ENCODE results near the gene NUP58. TPM values are rescaled to one million over a fixed set of nuclear protein-coding genes. Genes with fewer than 3 reads are reported as not detected.
A peak's percentile ranks its signal among the peaks of the same experiment; 100 is the strongest.

Gene NUP58
- 101 TPM in 2 replicates for total RNA-seq (2021)
- Bru-seq, nascent RNA, result percentile 98 among the genes with signal in this experiment
- percentile 98 among the genes with signal in this experiment for BruChase-seq, experiment 1, labeled RNA remaining after a 2-hour chase
- percentile 95 among the genes with signal in this experiment for BruChase-seq, experiment 2, labeled RNA remaining after a 6-hour chase
- long read RNA-seq, full-length matches to known transcripts, result 64 of 131 reads
- long read RNA-seq, partial matches to known transcripts, result 7 of 131 reads
- long read RNA-seq, other reads (novel, unspliced or antisense), result 60 of 131 reads

- TF ChIP-seq CTCF (conservative IDR thresholded peaks at IDR 0.05; ENCODE audit: low read depth, low read length), result no peak
- TF ChIP-seq EZH2 (IDR thresholded peaks at IDR 0.05; ENCODE audit: borderline replicate concordance, low read depth, low read length, poor library complexity, severe bottlenecking), result no peak
- H3K36me3 ChIP-seq (ENCODE audit: insufficient read depth, low read length, poor library complexity, severe bottlenecking), result peaks cover 26% of the 10 kb centered on the region
- ChIA-PET POLR2A (ENCODE audit: low non-redundant PET) (interaction anchor here (0.7 kb wide), 1 partner anchor 44 kb away, joined by 17 read pairs; no protein-coding TSS in a partner anchor), CTCF (no interaction called here)
- no peaks in the 10 kb centered on the region for H3K9me3 ChIP-seq (ENCODE audit: low read depth, low read length, poor library complexity, severe bottlenecking)
- peak within 1 kb of the TSS; percentile 91 for H3K27ac ChIP-seq (ENCODE audit: low read depth, low read length, poor library complexity, severe bottlenecking)
- H3K27me3 ChIP-seq (replicated peaks; ENCODE audit: insufficient read depth, low read depth, low read length, poor library complexity), result no peaks in the 10 kb centered on the region
- intact Hi-C loops (cut with micrococcal nuclease; ENCODE audit: unreplicated experiment), result loop anchor here (5.0 kb wide), 1 partner anchor 129 kb away; the partner anchor contains the start of gene AMER2
- peaks cover 12% of the 10 kb centered on the region for H3K4me1 ChIP-seq (ENCODE audit: insufficient read depth, low read length, poor library complexity, severe bottlenecking)
- peak within 1 kb of the TSS; percentile 79 for H3K4me3 ChIP-seq (ENCODE audit: low read depth, low read length, poor library complexity, severe bottlenecking)
- no TSS peak for BruUV-seq (replicated peaks)
- DNase-seq (ENCODE audit: low spot score), result peak; percentile 97
Measured at GRCh38 chr13:25301347-25302113, at the start of gene NUP58. NUP58 (plus strand) TSS chr13:25301625; CDS start chr13:25301774, 149 bp downstream.

DNA sequence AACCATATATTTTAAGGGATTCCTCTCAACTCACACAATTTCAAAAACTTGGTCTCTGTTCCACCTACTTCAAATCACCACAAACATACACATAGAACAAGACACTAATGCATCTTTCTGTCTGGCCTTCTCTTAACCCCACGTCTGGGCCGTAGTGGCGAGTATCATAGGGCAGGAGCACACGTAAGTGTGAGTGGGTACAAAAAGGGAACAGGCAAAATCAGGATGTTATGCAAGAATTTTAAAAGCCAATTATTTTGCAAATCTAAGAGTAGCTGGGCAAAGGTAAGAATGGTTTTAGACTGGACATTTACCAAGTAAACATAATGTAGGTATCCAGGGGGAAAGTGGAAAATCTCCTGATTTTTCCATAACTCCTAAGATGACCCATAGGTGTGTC is 49.2 kb upstream of the NUP58 start:
- H3K4me3 ChIP-seq (ENCODE audit: low read depth, low read length, poor library complexity, severe bottlenecking), result no peak overlapping the region
- intact Hi-C loops (cut with micrococcal nuclease; ENCODE audit: unreplicated experiment), result no loop called here
- peaks cover 22% of the 10 kb centered on the region for H3K4me1 ChIP-seq (ENCODE audit: insufficient read depth, low read length, poor library complexity, severe bottlenecking)
- POLR2A ChIA-PET (ENCODE audit: low non-redundant PET), result interaction anchor here (0.7 kb wide), 1 partner anchor 67 kb away, joined by 3 read pairs; no protein-coding TSS in a partner anchor
- peaks cover 48% of the 10 kb centered on the region for H3K36me3 ChIP-seq (ENCODE audit: insufficient read depth, low read length, poor library complexity, severe bottlenecking)
- no TSS peak for BruUV-seq (replicated peaks)
- CTCF ChIA-PET, result no interaction called here
- no peaks in the 10 kb centered on the region for H3K27me3 ChIP-seq (replicated peaks; ENCODE audit: insufficient read depth, low read depth, low read length, poor library complexity)
- no peak for DNase-seq (ENCODE audit: low spot score)
- TF ChIP-seq CTCF (conservative IDR thresholded peaks at IDR 0.05; ENCODE audit: low read depth, low read length) (no peak), EZH2 (IDR thresholded peaks at IDR 0.05; ENCODE audit: borderline replicate concordance, low read depth, low read length, poor library complexity, severe bottlenecking) (no peak)
- no peaks in the 10 kb centered on the region for H3K9me3 ChIP-seq (ENCODE audit: low read depth, low read length, poor library complexity, severe bottlenecking)
- no peak overlapping the region for H3K27ac ChIP-seq (ENCODE audit: low read depth, low read length, poor library complexity, severe bottlenecking)

GRCh38 chr13:25252752-25253151 is 48.7 kb upstream of the NUP58 start:
- intact Hi-C loops (cut with micrococcal nuclease; ENCODE audit: unreplicated experiment), result no loop called here

More at GRCh38 chr13:25252752-25253151, 48.7 kb upstream of the NUP58 start:
- ChIA-PET CTCF (no interaction called here), POLR2A (ENCODE audit: low non-redundant PET) (interaction anchor here (0.7 kb wide), 1 partner anchor 67 kb away, joined by 3 read pairs; no protein-coding TSS in a partner anchor)
- H3K4me3 ChIP-seq (ENCODE audit: low read depth, low read length, poor library complexity, severe bottlenecking), result no peak overlapping the region
- H3K27ac ChIP-seq (ENCODE audit: low read depth, low read length, poor library complexity, severe bottlenecking), result no peak overlapping the region
- no peak for DNase-seq (ENCODE audit: low spot score)
- no peaks in the 10 kb centered on the region for H3K9me3 ChIP-seq (ENCODE audit: low read depth, low read length, poor library complexity, severe bottlenecking)
- TF ChIP-seq CTCF (conservative IDR thresholded peaks at IDR 0.05; ENCODE audit: low read depth, low read length) (no peak), EZH2 (IDR thresholded peaks at IDR 0.05; ENCODE audit: borderline replicate concordance, low read depth, low read length, poor library complexity, severe bottlenecking) (no peak)
- no TSS peak for BruUV-seq (replicated peaks)
- no peaks in the 10 kb centered on the region for H3K27me3 ChIP-seq (replicated peaks; ENCODE audit: insufficient read depth, low read depth, low read length, poor library complexity)
- H3K36me3 ChIP-seq (ENCODE audit: insufficient read depth, low read length, poor library complexity, severe bottlenecking), result peaks cover 54% of the 10 kb centered on the region
- H3K4me1 ChIP-seq (ENCODE audit: insufficient read depth, low read length, poor library complexity, severe bottlenecking), result peaks cover 16% of the 10 kb centered on the region
